BJ (cell line): ENCODE measurements around the gene MANEAL. TPM values are rescaled to one million over a fixed set of nuclear protein-coding genes. Genes with fewer than 3 reads are reported as not detected.

Experiments used
- CTCF ChIA-PET: fragments of 350-600 bp; formaldehyde crosslinking; extraction: SDS; loops from one replicate; lab custom pipeline; 2021; ENCODE audit warnings: antibody characterized with exemption, inconsistent platforms; lab: Yijun Ruan, JAX
- POLR2A ChIA-PET: fragments of 300-600 bp; sonication (Branson Sonifier 250); formaldehyde crosslinking; extraction: SDS; loops from one replicate; lab custom pipeline; 2021; ENCODE audit warnings: antibody characterized with exemption; lab: Charles Lee
- DNase-seq: peaks from one replicate; pipeline ENCODE4 v3.0.0-alpha.2; 2011; ENCODE audit warnings: low read depth
- H3K27me3 ChIP-seq: 2 replicates; pipeline ENCODE4 v1.6.0; 2011; ENCODE audit warnings: low read length; ENCODE audit not compliant: control insufficient read depth, insufficient read depth
- H3K36me3 ChIP-seq: 2 replicates; pipeline ENCODE4 v1.5.1; 2011; ENCODE audit warnings: low read length; ENCODE audit not compliant: control insufficient read depth, insufficient read depth
- H3K4me3 ChIP-seq: 2 replicates; pipeline ENCODE4 v1.5.1; 2011; ENCODE audit warnings: low read depth, mild to moderate bottlenecking, control low read depth, low read length
- polyA plus RNA-seq: library from polyadenylated mRNA; depleted of rRNA; stranded (reverse); fragments of >200 nt; gene quantifications from 2 replicates; pipeline ENCODE4 v1.2.3, GENCODE V29; 2011; rRNA removed
- TF ChIP-seq, protein P1 (sequence below): IDR thresholded peaks from 2 replicates; pipeline ENCODE4 v1.5.1; 2011; ENCODE audit warnings: low read depth, mild to moderate bottlenecking, control low read depth, inconsistent platforms, low read length, moderate library complexity; ENCODE audit not compliant: insufficient read depth

Gene MANEAL
- polyA plus RNA-seq, 1 experiment: 4.0 TPM

DNA sequence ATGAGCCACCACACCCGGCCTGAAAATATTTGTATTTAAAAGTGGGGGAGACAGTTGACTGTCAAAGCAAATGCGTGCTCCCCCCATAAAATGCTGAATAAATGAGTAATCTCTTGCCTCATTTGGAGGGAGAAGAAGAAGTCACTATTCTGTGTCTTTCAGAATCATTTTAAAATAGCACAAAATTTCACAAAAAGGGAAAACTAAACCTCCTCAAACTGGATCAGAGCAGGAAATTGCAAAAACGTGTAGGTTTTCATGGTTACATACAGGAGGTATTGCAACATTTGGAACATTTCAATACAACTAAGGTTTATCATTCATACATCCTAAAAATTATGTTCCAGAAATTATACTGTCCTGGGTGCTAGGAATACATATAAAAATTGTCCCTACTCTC is 52.1 kb downstream of the MANEAL start:
- TF ChIP-seq, protein P1, sequence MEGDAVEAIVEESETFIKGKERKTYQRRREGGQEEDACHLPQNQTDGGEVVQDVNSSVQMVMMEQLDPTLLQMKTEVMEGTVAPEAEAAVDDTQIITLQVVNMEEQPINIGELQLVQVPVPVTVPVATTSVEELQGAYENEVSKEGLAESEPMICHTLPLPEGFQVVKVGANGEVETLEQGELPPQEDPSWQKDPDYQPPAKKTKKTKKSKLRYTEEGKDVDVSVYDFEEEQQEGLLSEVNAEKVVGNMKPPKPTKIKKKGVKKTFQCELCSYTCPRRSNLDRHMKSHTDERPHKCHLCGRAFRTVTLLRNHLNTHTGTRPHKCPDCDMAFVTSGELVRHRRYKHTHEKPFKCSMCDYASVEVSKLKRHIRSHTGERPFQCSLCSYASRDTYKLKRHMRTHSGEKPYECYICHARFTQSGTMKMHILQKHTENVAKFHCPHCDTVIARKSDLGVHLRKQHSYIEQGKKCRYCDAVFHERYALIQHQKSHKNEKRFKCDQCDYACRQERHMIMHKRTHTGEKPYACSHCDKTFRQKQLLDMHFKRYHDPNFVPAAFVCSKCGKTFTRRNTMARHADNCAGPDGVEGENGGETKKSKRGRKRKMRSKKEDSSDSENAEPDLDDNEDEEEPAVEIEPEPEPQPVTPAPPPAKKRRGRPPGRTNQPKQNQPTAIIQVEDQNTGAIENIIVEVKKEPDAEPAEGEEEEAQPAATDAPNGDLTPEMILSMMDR: no peak
- CTCF ChIA-PET: interaction anchor here (0.7 to 1.2 kb wide), 3 partner anchors 10 to 14 kb away, joined by 3 read pairs; partner anchors contain the start of gene MTF1
- Histone ChIP-seq H3K4me3 (no peak overlapping the region), H3K36me3 (peaks cover 3% of the 10 kb centered on the region), H3K27me3 (no peaks in the 10 kb centered on the region)
- POLR2A ChIA-PET: no interaction called here
- no peak for DNase-seq

DNA sequence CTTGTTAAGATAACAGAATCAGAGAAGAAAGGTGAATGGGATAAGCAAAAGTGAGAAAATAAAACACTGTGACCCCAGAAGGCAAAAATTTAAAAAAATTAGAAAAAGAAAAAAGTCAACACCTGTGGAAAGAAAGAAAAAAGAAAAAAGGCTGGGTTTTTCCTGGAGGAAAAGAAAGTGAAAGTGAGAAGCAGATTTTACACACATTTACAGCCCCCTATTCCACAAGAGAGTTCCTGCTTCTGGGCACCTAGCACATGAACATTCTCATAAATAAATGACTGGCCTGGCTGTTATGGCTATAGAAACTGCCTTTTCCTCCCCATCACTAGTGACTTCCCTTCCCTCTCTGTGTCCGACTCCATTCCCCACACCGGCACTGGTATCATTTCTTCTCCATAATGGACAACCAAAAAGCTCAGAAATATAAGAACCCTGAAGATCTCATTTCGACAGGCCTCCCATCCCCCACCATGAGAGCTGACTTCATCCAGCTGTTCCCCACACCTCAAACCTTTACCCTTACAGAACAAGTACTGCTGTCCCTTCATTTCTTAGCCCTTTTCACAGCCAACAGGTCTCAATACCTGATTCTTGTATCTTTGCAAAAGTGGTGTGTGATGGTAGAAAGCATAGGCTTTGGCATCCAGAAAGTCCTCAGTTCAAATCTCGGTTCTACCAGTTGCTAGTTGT is 53.1 kb downstream of the MANEAL start:
- POLR2A ChIA-PET: no interaction called here
- Histone ChIP-seq H3K36me3 (peaks cover 1% of the 10 kb centered on the region), H3K27me3 (no peaks in the 10 kb centered on the region), H3K4me3 (no peak overlapping the region)
- TF ChIP-seq, protein P1: no peak
- no peak for DNase-seq
- CTCF ChIA-PET: interaction anchor here (0.9 kb wide), 1 partner anchor 13 kb away, joined by 3 read pairs; the partner anchor contains the start of gene MTF1

DNA sequence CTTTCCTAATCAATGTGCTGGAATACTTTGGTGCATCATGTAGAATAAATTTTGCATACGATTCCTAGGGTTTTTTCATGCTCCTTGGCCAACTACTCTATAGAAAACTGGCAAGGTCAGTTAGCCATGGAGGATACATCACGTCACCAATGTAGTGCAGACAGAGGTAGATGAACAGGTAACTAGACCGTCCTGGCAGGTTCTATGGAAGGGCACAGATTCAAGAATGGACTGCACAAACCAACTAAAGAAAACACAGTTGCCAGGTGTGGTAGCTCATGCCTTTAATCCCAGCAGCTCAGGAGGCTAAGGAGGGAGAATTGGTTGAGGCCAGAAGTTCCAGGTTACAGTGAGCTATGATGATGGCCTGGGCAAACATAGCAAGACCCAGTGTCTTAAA is 55.8 kb downstream of the MANEAL start:
- ChIA-PET POLR2A (no interaction called here), CTCF (interaction anchor here (0.6 to 2.2 kb wide), 3 partner anchors 10 to 133 kb away, joined by 3 to 9 read pairs (median 8); partner anchors contain the start of gene MTF1)
- TF ChIP-seq, protein P1: no peak
- Histone ChIP-seq H3K27me3 (no peaks in the 10 kb centered on the region), H3K36me3 (peaks cover 1% of the 10 kb centered on the region), H3K4me3 (no peak overlapping the region)
- DNase-seq: no peak

DNA sequence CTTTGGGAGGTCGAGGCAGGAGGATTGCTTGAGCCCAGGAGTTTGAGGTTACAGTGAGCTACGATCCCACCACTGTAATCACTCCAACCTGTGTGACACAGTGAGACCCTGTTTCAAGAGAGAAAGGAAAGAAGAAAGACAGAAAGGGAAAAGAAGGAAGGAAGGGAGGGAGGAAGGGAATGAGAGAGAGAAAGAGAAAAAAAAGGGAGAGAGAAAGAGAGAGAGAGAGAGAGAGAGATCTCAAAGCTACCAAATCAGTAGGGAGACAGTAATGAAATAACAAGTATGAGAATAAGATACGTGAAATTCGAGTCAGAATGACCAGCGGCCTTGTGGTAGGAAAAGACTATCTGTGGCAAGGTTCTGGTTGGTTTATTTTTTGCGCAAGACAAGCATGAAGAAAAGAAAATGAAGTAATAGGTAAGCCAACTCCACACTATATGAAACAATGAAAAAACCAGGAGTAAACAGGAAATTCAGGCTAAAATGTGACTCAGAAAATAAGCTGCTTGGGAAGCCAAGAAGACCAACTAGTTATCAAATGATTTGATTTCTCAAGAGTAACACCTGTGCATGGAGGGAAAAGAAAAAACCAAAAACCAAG is 56.8 kb downstream of the MANEAL start:
- Histone ChIP-seq H3K36me3 (peaks cover 1% of the 10 kb centered on the region), H3K27me3 (no peaks in the 10 kb centered on the region), H3K4me3 (no peak overlapping the region)
- POLR2A ChIA-PET: no interaction called here
- DNase-seq: no peak
- CTCF ChIA-PET: interaction anchor here (0.6 to 2.2 kb wide), 5 partner anchors 9 to 505 kb away, joined by 3 to 9 read pairs (median 7); partner anchors contain the start of gene MTF1
- TF ChIP-seq, protein P1: no peak

Other genes with a start within 250 kb of the MANEAL start
- gene SNIP1, start 239.6 kb upstream of the MANEAL start, polyA plus RNA-seq: 5.8 and 7.0 TPM in 2 replicates
- 3.8 and 5.5 TPM in 2 replicates for gene DNALI1, start 236.9 kb upstream of the MANEAL start, polyA plus RNA-seq
- 43.6 and 54.5 TPM in 2 replicates for gene GNL2, start 197.9 kb upstream of the MANEAL start, polyA plus RNA-seq
- 0.04 and 0.05 TPM in 2 replicates for gene RSPO1, start 159.0 kb upstream of the MANEAL start, polyA plus RNA-seq
- 14.9 and 28.2 TPM in 2 replicates for gene CDCA8, start 101.3 kb upstream of the MANEAL start, polyA plus RNA-seq
- gene EPHA10, start 28.7 kb upstream of the MANEAL start, polyA plus RNA-seq: 0.04 TPM in 1 of 2 replicates, not detected in the other
- gene C1orf122, start 13.9 kb downstream of the MANEAL start, polyA plus RNA-seq: 30.9 and 34.1 TPM in 2 replicates
- gene YRDC, start 14.4 kb downstream of the MANEAL start, polyA plus RNA-seq: 15.1 and 19.8 TPM in 2 replicates
- 6.9 and 7.7 TPM in 2 replicates for gene MTF1, start 65.7 kb downstream of the MANEAL start, polyA plus RNA-seq
- 21.0 and 21.9 TPM in 2 replicates for gene INPP5B, start 153.2 kb downstream of the MANEAL start, polyA plus RNA-seq
- 26.2 and 47.1 TPM in 2 replicates for gene SF3A3, start 196.2 kb downstream of the MANEAL start, polyA plus RNA-seq
- gene FHL3, start 211.7 kb downstream of the MANEAL start, polyA plus RNA-seq: 7.9 and 13.0 TPM in 2 replicates
- gene UTP11, start 218.9 kb downstream of the MANEAL start, polyA plus RNA-seq: 18.3 and 29.6 TPM in 2 replicates